ENCODE measurements around the gene SERTM1. TPM values are rescaled to one million over a fixed set of nuclear protein-coding genes. Genes with fewer than 3 reads are reported as not detected.

SERTM1 gene
- total RNA-seq, 4 donors from 2014 or later: 0.13 TPM; not detected in 3

- Histone ChIP-seq H3K27ac (no peak overlapping the region), H3K36me3 (no peaks in the 10 kb centered on the region), H3K4me1 (no peaks in the 10 kb centered on the region), H3K9me3 (no peaks in the 10 kb centered on the region), H3K4me3 (no peak overlapping the region), H3K27me3 (peaks cover 10% of the 10 kb centered on the region)
- 40 to 50% methylated on average over 1 of the region's 1 CpG for WGBS, 2 donors (ENCODE audit: low coverage in 1 of 2)
- no peak for TF ChIP-seq POLR2AphosphoS5 (IDR thresholded peaks at IDR 0.05)
- TF ChIP-seq CTCF (IDR thresholded peaks at IDR 0.05): no peak
- TF ChIP-seq EP300 (IDR thresholded peaks at IDR 0.05): no peak
- TF ChIP-seq POLR2A (IDR thresholded peaks at IDR 0.05): no peak
- ATAC-seq: no peak
Observed at GRCh38 chr13:36715841-36716240, 42.0 kb downstream of the SERTM1 start.

GRCh38 chr13:36717017-36717416 is 43.2 kb downstream of the SERTM1 start:
- Histone ChIP-seq H3K4me1 (no peaks in the 10 kb centered on the region), H3K9me3 (no peaks in the 10 kb centered on the region), H3K4me3 (no peak overlapping the region), H3K27me3 (peaks cover 10% of the 10 kb centered on the region), H3K27ac (no peak overlapping the region), H3K36me3 (no peaks in the 10 kb centered on the region)
- ATAC-seq: no peak
- WGBS, 2 donors (ENCODE audit: low coverage in 1 of 2): 87 to 100% methylated on average over 2 of the region's 2 CpGs
- TF ChIP-seq POLR2AphosphoS5 (IDR thresholded peaks at IDR 0.05) (no peak), POLR2A (IDR thresholded peaks at IDR 0.05) (no peak)

- H3K36me3 ChIP-seq: no peaks in the 10 kb centered on the region
- no peak for ATAC-seq
- H3K4me3 ChIP-seq: no peak overlapping the region
- 39 to 65% methylated on average over 3 of the region's 3 CpGs for WGBS, 2 donors (ENCODE audit: low coverage in 1 of 2)
- H3K4me1 ChIP-seq: no peaks in the 10 kb centered on the region
- H3K9me3 ChIP-seq: no peaks in the 10 kb centered on the region
- no peak overlapping the region for H3K27ac ChIP-seq
- H3K27me3 ChIP-seq: peaks cover 10% of the 10 kb centered on the region
- TF ChIP-seq CTCF (IDR thresholded peaks at IDR 0.05) (no peak), EP300 (IDR thresholded peaks at IDR 0.05) (no peak), POLR2A (IDR thresholded peaks at IDR 0.05) (no peak), POLR2AphosphoS5 (IDR thresholded peaks at IDR 0.05) (no peak)
Observed at GRCh38 chr13:36717966-36718545, 44.2 kb downstream of the SERTM1 start.

GRCh38 chr13:36718686-36719085 is 44.9 kb downstream of the SERTM1 start:
- no peak overlapping the region for H3K27ac ChIP-seq
- 83 to 100% methylated on average over 2 to 4 of the region's 4 CpGs for WGBS, 2 donors (ENCODE audit: low coverage in 1 of 2)
- H3K27me3 ChIP-seq: peaks cover 10% of the 10 kb centered on the region
- no peaks in the 10 kb centered on the region for H3K36me3 ChIP-seq
- no peaks in the 10 kb centered on the region for H3K4me1 ChIP-seq
- TF ChIP-seq CTCF (IDR thresholded peaks at IDR 0.05): no peak
- TF ChIP-seq EP300 (IDR thresholded peaks at IDR 0.05): no peak
- no peak for TF ChIP-seq POLR2A (IDR thresholded peaks at IDR 0.05)
- no peak for TF ChIP-seq POLR2AphosphoS5 (IDR thresholded peaks at IDR 0.05)
- no peak for ATAC-seq
- H3K4me3 ChIP-seq: no peak overlapping the region
- H3K9me3 ChIP-seq: no peaks in the 10 kb centered on the region

- H3K27me3 ChIP-seq: peaks cover 10% of the 10 kb centered on the region
- H3K4me1 ChIP-seq: no peaks in the 10 kb centered on the region
- TF ChIP-seq POLR2A (IDR thresholded peaks at IDR 0.05) (no peak), POLR2AphosphoS5 (IDR thresholded peaks at IDR 0.05) (no peak), EP300 (IDR thresholded peaks at IDR 0.05) (no peak), CTCF (IDR thresholded peaks at IDR 0.05) (no peak)
- WGBS, 2 donors (ENCODE audit: low coverage in 1 of 2): 75 to 100% methylated on average over 2 of the region's 2 CpGs
- no peak for ATAC-seq
- H3K4me3 ChIP-seq: no peak overlapping the region
- no peaks in the 10 kb centered on the region for H3K36me3 ChIP-seq
- no peak overlapping the region for H3K27ac ChIP-seq
- no peaks in the 10 kb centered on the region for H3K9me3 ChIP-seq
Observed at GRCh38 chr13:36724141-36724540, 50.3 kb downstream of the SERTM1 start.

All from gastroesophageal sphincter (tissue), 4 donors.